ENCODE data around the gene GPRIN2.
"Not testable (repeated sequence)": the region's sequence is repeated elsewhere in the genome, so short reads cannot be mapped to it uniquely, and the experiment has no call there.

GRCh38 chr10:46512725-46513124 lies 43.7 kb downstream of the GPRIN2 start:
- not testable (repeated sequence) for TF ChIP-seq RAD21 (IDR thresholded peaks at IDR 0.05); REST (IDR thresholded peaks at IDR 0.05); CTCF (IDR thresholded peaks at IDR 0.05; ENCODE audit: low read depth, low read length, missing input control); EGR1 (IDR thresholded peaks at IDR 0.05; ENCODE audit: low read depth in 2 of 2); ATF3 (IDR thresholded peaks at IDR 0.05); YY1 (IDR thresholded peaks at IDR 0.05); GABPA (IDR thresholded peaks at IDR 0.05 in 1 of 2, conservative IDR thresholded peaks at IDR 0.05 in 1 of 2); SP1 (IDR thresholded peaks at IDR 0.05); MAX (IDR thresholded peaks at IDR 0.05); TAF1 (conservative IDR thresholded peaks at IDR 0.05)

All from liver (tissue), 3 donors.